CD8-positive, alpha-beta memory T cell (primary cell): Measurements from ENCODE around the gene SEPSECS. TPM values are rescaled to one million over a fixed set of nuclear protein-coding genes. Genes with fewer than 3 reads are reported as not detected.

Experiments
- CTCF ChIA-PET: fragments of 350-600 bp; sonication (Branson Sonifier 250); formaldehyde crosslinking; loops from one replicate; lab custom pipeline; 2021; ENCODE audit warnings: antibody characterized with exemption; lab: Charles Lee
- POLR2A ChIA-PET: fragments of 350-600 bp; sonication (Branson Sonifier 250); formaldehyde crosslinking; loops from one replicate; lab custom pipeline; 2021; ENCODE audit warnings: antibody characterized with exemption; lab: Charles Lee
- DNase-seq, 5 donors: peaks; one replicate each; pipeline versions ENCODE4 v3.0.0 to v3.0.0-alpha.2; 2020 to 2022; ENCODE audit warnings: mixed read lengths in 1 of 5
- H3K27ac ChIP-seq: one replicate; pipeline ENCODE4 v1.7.0; 2013; ENCODE audit warnings: low read depth, mild to moderate bottlenecking, low read length, moderate library complexity
- H3K27me3 ChIP-seq: 2 replicates; pipeline ENCODE4 v1.7.0; 2013; ENCODE audit warnings: low read length, mild to moderate bottlenecking; ENCODE audit not compliant: insufficient read depth, poor library complexity, severe bottlenecking
- H3K36me3 ChIP-seq: 2 replicates; pipeline ENCODE4 v1.7.0; 2013; ENCODE audit warnings: mild to moderate bottlenecking, low read length, moderate library complexity; ENCODE audit not compliant: insufficient read depth
- H3K4me1 ChIP-seq: 2 replicates; pipeline ENCODE4 v1.7.0; 2013; ENCODE audit warnings: mild to moderate bottlenecking, low read length, moderate library complexity; ENCODE audit not compliant: insufficient read depth
- H3K4me3 ChIP-seq: 2 replicates; pipeline ENCODE4 v1.7.0; 2013; ENCODE audit warnings: mild to moderate bottlenecking, low read length
- H3K9me3 ChIP-seq: 2 replicates; pipeline ENCODE4 v1.7.0; 2013; ENCODE audit warnings: mild to moderate bottlenecking, low read length
- H3K27ac Mint-ChIP-seq, 8 donors: one replicate each; pipeline ENCODE4 v1.8.0; 2020 to 2021; ENCODE audit warnings: mixed read lengths in 8 of 8, mild to moderate bottlenecking in 6 of 8, inconsistent platforms in 3 of 8, moderate library complexity in 3 of 8
- H3K27me3 Mint-ChIP-seq, 2 donors: one replicate each; pipeline ENCODE4 v1.8.0; 2020 to 2021; ENCODE audit warnings: mixed read lengths in 2 of 2, mild to moderate bottlenecking in 1 of 2, moderate library complexity in 1 of 2
- H3K36me3 Mint-ChIP-seq, 3 donors: one replicate each; pipeline ENCODE4 v1.8.0; 2020 to 2021; ENCODE audit warnings: mixed read lengths in 3 of 3, inconsistent platforms in 1 of 3, mild to moderate bottlenecking in 1 of 3
- H3K4me1 Mint-ChIP-seq, 3 donors: one replicate each; pipeline ENCODE4 v1.8.0; 2020 to 2021; ENCODE audit warnings: mixed read lengths in 3 of 3, inconsistent platforms in 1 of 3, mild to moderate bottlenecking in 1 of 3
- H3K4me3 Mint-ChIP-seq, 7 donors: one replicate each; pipeline ENCODE4 v1.8.0; 2020 to 2021; ENCODE audit warnings: mixed read lengths in 7 of 7, mild to moderate bottlenecking in 6 of 7, moderate library complexity in 4 of 7, inconsistent platforms in 2 of 7
- H3K9me3 Mint-ChIP-seq, 5 donors: one replicate each; pipeline ENCODE4 v1.8.0; 2020 to 2022; ENCODE audit warnings: mixed read lengths in 5 of 5, mild to moderate bottlenecking in 3 of 5, moderate library complexity in 2 of 5, inconsistent platforms in 1 of 5
- polyA plus RNA-seq: library from polyadenylated mRNA; unstranded; fragments of 300-500 nt; fragmentation: Illumina TruSeq; gene quantifications from one replicate; pipeline ENCODE4 v1.2.3, GENCODE V29; 2021
- total RNA-seq, 2 experiments: library from RNA; stranded (reverse); gene quantifications; one replicate each; pipeline ENCODE4 v1.2.3, GENCODE V29; 2021

Gene SEPSECS
- total and polyA plus RNA-seq, 3 experiments from 2014 or later: 3.1 to 10.0 (median 8.6) TPM

GRCh38 chr4:25098964-25099891, 61.0 kb downstream of the SEPSECS start:
- H3K4me3 Mint-ChIP-seq: no peak overlapping the region
- no peaks in the 10 kb centered on the region for H3K27me3 ChIP-seq
- peaks cover 7 to 28% of the 10 kb centered on the region in 2 donors for H3K27me3 Mint-ChIP-seq
- peaks cover 2 to 9% (median 5%) of the 10 kb centered on the region in 5 donors for H3K9me3 Mint-ChIP-seq
- peaks cover 0 to 3% (median 0%) of the 10 kb centered on the region in 3 donors for H3K36me3 Mint-ChIP-seq
- no peaks in the 10 kb centered on the region for H3K4me1 Mint-ChIP-seq
- H3K9me3 ChIP-seq: no peaks in the 10 kb centered on the region
- H3K27ac Mint-ChIP-seq: no peak overlapping the region
- ChIA-PET CTCF (no interaction called here), POLR2A (no interaction called here)
- no peaks in the 10 kb centered on the region for H3K36me3 ChIP-seq
- DNase-seq: no peak
- H3K4me1 ChIP-seq: no peaks in the 10 kb centered on the region
- H3K4me3 ChIP-seq: no peak overlapping the region
- H3K27ac ChIP-seq: no peak overlapping the region

- H3K36me3 Mint-ChIP-seq: peaks cover 0 to 14% (median 0%) of the 10 kb centered on the region in 3 donors
- H3K4me1 ChIP-seq: no peaks in the 10 kb centered on the region
- H3K4me3 Mint-ChIP-seq: no peak overlapping the region
- peaks cover 11 to 33% of the 10 kb centered on the region in 2 donors for H3K27me3 Mint-ChIP-seq
- H3K4me1 Mint-ChIP-seq: no peaks in the 10 kb centered on the region
- no peaks in the 10 kb centered on the region for H3K9me3 ChIP-seq
- H3K27ac ChIP-seq: no peak overlapping the region
- H3K9me3 Mint-ChIP-seq: peaks cover 4 to 14% (median 9%) of the 10 kb centered on the region in 5 donors
- no peak for DNase-seq
- no peak overlapping the region for H3K4me3 ChIP-seq
- ChIA-PET CTCF (no interaction called here), POLR2A (no interaction called here)
- H3K27me3 ChIP-seq: no peaks in the 10 kb centered on the region
- no peaks in the 10 kb centered on the region for H3K36me3 ChIP-seq
- H3K27ac Mint-ChIP-seq: no peak overlapping the region
These were observed 63.2 kb downstream of the SEPSECS start for GRCh38 chr4:25096981-25097443.

DNA sequence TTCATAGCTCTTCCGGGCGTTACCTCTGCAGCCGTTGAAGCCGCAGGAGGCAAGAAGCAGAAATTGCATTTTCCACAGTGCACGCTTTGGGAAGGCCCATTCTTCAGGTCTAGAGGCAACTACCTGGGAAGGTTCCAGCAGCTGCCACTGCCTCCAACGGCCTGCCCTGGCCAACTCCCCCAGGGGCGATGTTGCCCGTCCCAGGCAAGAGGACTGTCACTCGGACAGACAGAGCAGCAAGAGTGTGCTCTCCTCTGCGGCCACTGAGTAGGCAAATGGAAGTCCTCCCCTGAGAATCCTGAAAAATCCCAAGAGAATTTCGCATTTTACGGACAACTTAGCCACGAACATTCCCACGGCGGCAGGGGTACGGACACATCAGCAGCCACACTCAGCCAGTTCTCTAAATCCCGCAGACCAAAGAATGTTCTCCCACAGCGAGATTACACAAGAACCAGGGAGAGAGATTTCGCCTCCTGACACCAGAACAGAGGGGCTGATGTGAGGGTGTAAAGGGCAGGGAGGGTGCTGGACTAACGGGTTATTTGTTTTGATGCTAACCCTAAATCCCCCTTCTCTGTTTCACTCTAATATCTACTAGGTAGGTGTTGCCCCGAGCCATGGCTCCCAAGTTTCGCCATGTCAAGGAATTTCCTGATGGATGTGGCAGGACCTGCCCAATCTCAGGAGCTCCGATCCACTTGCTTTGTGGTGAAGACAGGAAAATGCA, 63.8 kb downstream of the SEPSECS start:
- Mint-ChIP-seq H3K9me3 (peaks cover 4 to 14% (median 9%) of the 10 kb centered on the region in 5 donors), H3K36me3 (peaks cover 0 to 14% (median 0%) of the 10 kb centered on the region in 3 donors), H3K27me3 (peaks cover 17 to 38% of the 10 kb centered on the region in 2 donors), H3K4me3 (no peak overlapping the region), H3K4me1 (no peaks in the 10 kb centered on the region), H3K27ac (no peak overlapping the region)
- H3K27ac ChIP-seq: no peak overlapping the region
- POLR2A ChIA-PET: no interaction called here
- no peak for DNase-seq
- no peaks in the 10 kb centered on the region for H3K9me3 ChIP-seq
- CTCF ChIA-PET: no interaction called here
- no peaks in the 10 kb centered on the region for H3K27me3 ChIP-seq
- H3K4me1 ChIP-seq: no peaks in the 10 kb centered on the region
- no peak overlapping the region for H3K4me3 ChIP-seq
- H3K36me3 ChIP-seq: no peaks in the 10 kb centered on the region

DNA sequence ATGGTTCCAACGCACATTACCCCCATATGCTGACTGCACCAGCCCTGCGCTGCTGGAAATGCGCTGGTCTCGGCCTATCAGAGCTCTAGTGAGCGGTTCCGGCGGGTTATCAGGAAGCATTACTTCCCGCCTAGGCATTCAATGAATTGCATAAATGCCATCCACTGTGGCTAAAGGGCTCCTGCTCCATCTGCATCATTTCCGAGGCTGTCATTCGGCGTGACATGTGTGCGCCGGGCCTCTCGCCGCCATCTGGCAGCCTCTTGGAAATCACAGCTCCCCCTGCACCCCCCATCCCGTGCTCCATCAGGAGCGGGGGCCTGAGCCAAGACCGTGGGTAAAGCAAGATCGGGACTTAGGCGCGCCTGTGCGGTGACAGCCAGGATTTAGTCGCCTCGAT, 64.4 kb downstream of the SEPSECS start:
- no peaks in the 10 kb centered on the region for H3K4me1 Mint-ChIP-seq
- peaks cover 0 to 14% (median 0%) of the 10 kb centered on the region in 3 donors for H3K36me3 Mint-ChIP-seq
- peaks cover 2 to 11% (median 9%) of the 10 kb centered on the region in 5 donors for H3K9me3 Mint-ChIP-seq
- H3K4me3 Mint-ChIP-seq: no peak overlapping the region
- peaks cover 20 to 40% of the 10 kb centered on the region in 2 donors for H3K27me3 Mint-ChIP-seq
- Histone ChIP-seq H3K4me1 (no peaks in the 10 kb centered on the region), H3K27me3 (no peaks in the 10 kb centered on the region), H3K4me3 (no peak overlapping the region), H3K36me3 (no peaks in the 10 kb centered on the region), H3K9me3 (no peaks in the 10 kb centered on the region), H3K27ac (no peak overlapping the region)
- no peak overlapping the region for H3K27ac Mint-ChIP-seq
- DNase-seq: no peak
- ChIA-PET POLR2A (no interaction called here), CTCF (no interaction called here)

- Histone ChIP-seq H3K27ac (no peak overlapping the region), H3K4me3 (no peak overlapping the region), H3K9me3 (no peaks in the 10 kb centered on the region), H3K27me3 (no peaks in the 10 kb centered on the region), H3K4me1 (no peaks in the 10 kb centered on the region), H3K36me3 (no peaks in the 10 kb centered on the region)
- POLR2A ChIA-PET: no interaction called here
- Mint-ChIP-seq H3K27ac (no peak overlapping the region), H3K4me1 (peaks cover 0 to 17% (median 7%) of the 10 kb centered on the region in 3 donors), H3K9me3 (peaks cover 2 to 11% (median 9%) of the 10 kb centered on the region in 5 donors), H3K27me3 (peaks cover 30 to 67% of the 10 kb centered on the region in 2 donors), H3K4me3 (no peak overlapping the region), H3K36me3 (peaks cover 0 to 13% (median 0%) of the 10 kb centered on the region in 3 donors)
- DNase-seq: no peak
- CTCF ChIA-PET: no interaction called here
These were observed 68.1 kb downstream of the SEPSECS start for GRCh38 chr4:25092139-25092538.

DNA sequence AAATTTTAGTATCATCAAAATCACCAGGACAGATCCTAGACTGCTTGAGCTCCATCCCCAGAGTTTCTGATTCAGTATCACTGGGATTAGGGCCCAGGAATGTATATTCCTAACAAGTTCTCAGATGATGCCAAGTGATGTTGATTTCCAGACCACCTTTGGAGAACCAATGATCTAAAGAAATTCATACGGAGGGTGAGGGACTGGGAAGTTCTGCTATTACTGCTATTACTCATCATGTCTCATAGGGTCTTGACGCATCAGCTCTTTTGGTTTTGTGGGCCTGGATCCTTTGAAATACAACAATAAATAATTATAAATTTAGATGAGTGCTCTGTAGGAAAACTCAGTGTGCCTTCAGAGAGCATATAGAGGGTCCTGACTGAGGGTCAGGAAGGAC, 69.7 kb downstream of the SEPSECS start:
- Mint-ChIP-seq H3K9me3 (peaks cover under 1 to 11% (median 9%) of the 10 kb centered on the region in 5 donors), H3K4me3 (no peak overlapping the region)
- CTCF ChIA-PET: no interaction called here

GRCh38 chr4:25089051-25089763, 71.0 kb downstream of the SEPSECS start:
- DNase-seq: no peak
- Mint-ChIP-seq H3K4me3 (no peak overlapping the region), H3K27me3 (peaks cover 29 to 74% of the 10 kb centered on the region in 2 donors), H3K9me3 (peaks cover 0 to 9% (median 5%) of the 10 kb centered on the region in 5 donors), H3K4me1 (peaks cover 0 to 17% (median 7%) of the 10 kb centered on the region in 3 donors), H3K27ac (peak overlapping the region in 1 of 8 donors; percentile 48), H3K36me3 (peaks cover 0 to 10% (median 0%) of the 10 kb centered on the region in 3 donors)
- Histone ChIP-seq H3K4me3 (no peak overlapping the region), H3K36me3 (no peaks in the 10 kb centered on the region), H3K27me3 (no peaks in the 10 kb centered on the region), H3K4me1 (no peaks in the 10 kb centered on the region), H3K27ac (no peak overlapping the region), H3K9me3 (no peaks in the 10 kb centered on the region)
- ChIA-PET CTCF (no interaction called here), POLR2A (no interaction called here)

More for the DNA sequence above, 69.7 kb downstream of the SEPSECS start:
- Histone ChIP-seq H3K36me3 (no peaks in the 10 kb centered on the region), H3K27ac (no peak overlapping the region), H3K27me3 (no peaks in the 10 kb centered on the region), H3K4me3 (no peak overlapping the region), H3K4me1 (no peaks in the 10 kb centered on the region), H3K9me3 (no peaks in the 10 kb centered on the region)
- Mint-ChIP-seq H3K27ac (no peak overlapping the region), H3K36me3 (peaks cover 0 to 10% (median 0%) of the 10 kb centered on the region in 3 donors), H3K27me3 (peaks cover 29 to 74% of the 10 kb centered on the region in 2 donors), H3K4me1 (peaks cover 0 to 17% (median 7%) of the 10 kb centered on the region in 3 donors)
- POLR2A ChIA-PET: no interaction called here
- DNase-seq: no peak
